GM10847 (cell line): Measurements from ENCODE around the gene DDN.

Source experiments
- POLR2A ChIP-seq: IDR thresholded peaks from 2 replicates; pipeline ENCODE4 v1.6.1; 2011; ENCODE audit not compliant: insufficient read length; ENCODE audit errors: extremely low read depth

DDN gene

DNA sequence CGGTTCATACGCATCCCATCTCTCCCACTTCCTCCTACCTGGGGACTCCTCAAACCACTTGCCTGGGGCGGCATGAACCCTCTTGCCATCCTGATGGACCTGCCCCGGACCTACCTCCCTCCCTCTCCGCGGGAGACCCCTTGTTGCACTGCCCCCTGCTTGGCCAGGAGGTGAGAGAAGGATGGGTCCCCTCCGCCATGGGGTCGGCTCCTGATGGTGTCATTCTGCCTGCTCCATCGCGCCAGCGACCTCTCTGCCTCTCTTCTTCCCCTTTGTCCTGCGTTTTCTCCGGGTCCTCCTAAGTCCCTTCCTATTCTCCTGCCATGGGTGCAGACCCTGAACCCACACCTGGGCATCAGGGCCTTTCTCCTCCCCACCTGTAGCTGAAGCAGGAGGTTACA is 17.4 kb downstream of the DDN start:
- no peak for TF ChIP-seq POLR2A

DNA sequence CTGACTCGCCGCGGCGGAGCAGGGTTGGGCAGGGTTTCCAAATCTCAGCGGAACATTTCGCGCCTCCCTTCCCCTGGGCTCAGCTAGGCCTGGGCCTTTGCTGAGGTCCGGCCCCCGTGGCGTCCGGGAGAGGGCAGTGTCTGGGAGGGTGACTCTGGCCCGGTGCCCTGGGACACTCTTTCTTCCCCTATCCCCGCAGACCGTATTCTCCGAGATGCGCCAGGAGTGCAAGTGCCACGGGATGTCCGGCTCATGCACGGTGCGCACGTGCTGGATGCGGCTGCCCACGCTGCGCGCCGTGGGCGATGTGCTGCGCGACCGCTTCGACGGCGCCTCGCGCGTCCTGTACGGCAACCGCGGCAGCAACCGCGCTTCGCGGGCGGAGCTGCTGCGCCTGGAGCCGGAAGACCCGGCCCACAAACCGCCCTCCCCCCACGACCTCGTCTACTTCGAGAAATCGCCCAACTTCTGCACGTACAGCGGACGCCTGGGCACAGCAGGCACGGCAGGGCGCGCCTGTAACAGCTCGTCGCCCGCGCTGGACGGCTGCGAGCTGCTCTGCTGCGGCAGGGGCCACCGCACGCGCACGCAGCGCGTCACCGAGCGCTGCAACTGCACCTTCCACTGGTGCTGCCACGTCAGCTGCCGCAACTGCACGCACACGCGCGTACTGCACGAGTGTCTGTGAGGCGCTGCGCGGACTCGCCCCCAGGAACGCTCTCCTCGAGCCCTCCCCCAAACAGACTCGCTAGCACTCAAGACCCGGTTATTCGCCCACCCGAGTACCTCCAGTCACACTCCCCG is 18.0 kb downstream of the DDN start:
- TF ChIP-seq POLR2A = no peak

DNA sequence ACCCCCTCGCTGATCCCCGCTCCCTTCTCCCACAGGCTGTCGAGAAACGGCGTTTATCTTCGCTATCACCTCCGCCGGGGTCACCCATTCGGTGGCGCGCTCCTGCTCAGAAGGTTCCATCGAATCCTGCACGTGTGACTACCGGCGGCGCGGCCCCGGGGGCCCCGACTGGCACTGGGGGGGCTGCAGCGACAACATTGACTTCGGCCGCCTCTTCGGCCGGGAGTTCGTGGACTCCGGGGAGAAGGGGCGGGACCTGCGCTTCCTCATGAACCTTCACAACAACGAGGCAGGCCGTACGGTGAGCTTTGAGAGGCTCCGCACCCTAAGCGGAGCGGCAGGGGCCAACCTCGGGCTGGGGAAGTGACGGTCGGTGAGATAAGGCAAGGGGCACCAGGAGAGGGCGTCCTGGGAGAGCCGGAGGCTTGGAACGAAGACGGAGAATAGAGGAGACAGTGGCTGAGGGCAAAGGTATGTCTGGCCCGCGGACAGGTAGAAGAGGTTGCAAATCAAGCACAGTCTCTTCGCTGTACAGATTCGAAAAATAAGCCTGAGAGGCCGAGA is 18.7 kb downstream of the DDN start:
- TF ChIP-seq POLR2A = no peak

DNA sequence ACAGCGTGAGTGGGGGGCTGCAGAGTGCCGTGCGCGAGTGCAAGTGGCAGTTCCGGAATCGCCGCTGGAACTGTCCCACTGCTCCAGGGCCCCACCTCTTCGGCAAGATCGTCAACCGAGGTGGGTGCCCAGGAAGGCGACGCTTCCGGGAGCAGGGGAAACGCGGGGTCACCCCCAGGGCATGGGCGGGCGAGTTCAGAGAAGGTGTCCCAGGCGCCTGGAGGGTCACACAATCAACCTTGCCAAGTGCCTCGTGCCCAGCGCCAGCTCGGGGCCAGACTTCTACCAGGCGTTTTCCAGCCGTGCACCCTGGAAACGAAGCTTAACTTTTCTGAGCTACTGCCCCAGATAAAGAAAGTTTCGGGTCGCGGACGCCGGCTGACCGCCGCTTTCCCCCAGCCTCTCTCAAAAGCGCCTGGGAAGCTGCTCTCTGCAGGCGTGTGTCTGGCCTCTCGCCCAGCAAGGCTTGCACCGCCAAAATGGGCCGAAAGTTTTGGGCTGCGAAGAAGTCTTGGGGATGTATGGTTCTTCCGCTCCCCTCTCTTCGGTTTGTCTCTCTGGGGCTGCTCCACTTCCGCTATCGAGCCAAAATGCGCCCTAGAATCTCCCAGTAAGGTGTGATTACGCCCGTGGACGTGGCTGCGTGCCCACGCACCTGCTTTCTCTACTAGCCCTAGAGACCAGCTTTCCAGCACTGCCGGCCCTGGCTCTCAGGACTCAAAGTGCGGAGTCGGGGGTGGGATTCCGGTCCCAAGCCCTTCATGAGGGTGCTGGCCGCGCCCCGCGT is 19.4 kb downstream of the DDN start:
- TF ChIP-seq POLR2A = no peak

DNA sequence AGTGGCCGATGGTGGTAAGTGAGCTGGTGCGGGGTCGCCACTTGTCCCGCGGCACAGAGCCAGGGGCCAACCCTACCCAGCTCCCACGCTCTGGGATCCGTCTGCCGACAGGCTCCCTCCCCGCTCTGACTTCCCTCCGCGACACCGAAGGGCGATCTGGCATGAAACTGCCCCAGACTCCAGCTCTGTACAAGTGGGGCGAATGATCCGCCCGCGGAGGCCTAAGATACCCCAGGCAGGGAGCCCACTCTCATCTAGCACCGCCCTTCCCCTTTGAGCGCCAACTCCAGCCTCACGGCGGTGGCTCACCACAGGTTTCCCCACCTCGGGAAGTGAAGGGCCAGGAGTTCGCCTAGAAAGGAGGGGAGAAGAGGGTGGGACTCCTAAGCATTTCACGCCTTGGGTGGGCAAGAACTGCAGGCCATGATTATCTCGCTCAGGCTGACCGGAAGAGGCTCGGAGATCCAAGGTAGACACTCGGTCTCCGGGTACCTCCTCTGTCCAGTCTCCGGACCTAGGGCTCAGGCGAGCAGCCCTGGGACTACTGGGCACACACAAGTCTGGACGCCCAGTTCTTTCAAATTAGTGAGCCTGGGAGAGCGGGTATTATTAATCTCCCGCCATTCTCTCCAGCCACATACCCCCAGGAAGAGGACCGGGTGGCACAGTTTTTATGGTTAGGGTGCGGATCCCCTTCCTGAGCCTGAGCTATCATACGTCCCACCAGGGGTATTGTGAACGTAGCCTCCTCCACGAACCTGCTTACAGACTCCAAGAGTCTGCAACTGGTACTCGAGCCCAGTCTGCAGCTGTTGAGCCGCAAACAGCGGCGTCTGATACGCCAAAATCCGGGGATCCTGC is 20.2 kb downstream of the DDN start:
- TF ChIP-seq POLR2A = no peak

DNA sequence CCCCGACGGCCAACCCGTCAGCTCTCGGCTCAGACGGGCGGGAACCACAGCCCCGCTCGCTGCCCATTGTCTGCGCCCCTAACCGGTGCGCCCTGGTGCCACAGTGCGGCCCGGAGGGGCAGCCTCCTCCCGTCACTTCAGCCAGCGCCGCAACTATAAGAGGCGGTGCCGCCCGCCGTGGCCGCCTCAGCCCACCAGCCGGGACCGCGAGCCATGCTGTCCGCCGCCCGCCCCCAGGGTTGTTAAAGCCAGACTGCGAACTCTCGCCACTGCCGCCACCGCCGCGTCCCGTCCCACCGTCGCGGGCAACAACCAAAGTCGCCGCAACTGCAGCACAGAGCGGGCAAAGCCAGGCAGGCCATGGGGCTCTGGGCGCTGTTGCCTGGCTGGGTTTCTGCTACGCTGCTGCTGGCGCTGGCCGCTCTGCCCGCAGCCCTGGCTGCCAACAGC is 20.9 kb downstream of the DDN start, which contains the start of gene WNT1:
TSS of gene WNT1 (plus strand) at position 32 of the 450 bp plus-strand sequence. CDS start at position 361, 329 bp downstream.
- no peak for TF ChIP-seq POLR2A

DNA sequence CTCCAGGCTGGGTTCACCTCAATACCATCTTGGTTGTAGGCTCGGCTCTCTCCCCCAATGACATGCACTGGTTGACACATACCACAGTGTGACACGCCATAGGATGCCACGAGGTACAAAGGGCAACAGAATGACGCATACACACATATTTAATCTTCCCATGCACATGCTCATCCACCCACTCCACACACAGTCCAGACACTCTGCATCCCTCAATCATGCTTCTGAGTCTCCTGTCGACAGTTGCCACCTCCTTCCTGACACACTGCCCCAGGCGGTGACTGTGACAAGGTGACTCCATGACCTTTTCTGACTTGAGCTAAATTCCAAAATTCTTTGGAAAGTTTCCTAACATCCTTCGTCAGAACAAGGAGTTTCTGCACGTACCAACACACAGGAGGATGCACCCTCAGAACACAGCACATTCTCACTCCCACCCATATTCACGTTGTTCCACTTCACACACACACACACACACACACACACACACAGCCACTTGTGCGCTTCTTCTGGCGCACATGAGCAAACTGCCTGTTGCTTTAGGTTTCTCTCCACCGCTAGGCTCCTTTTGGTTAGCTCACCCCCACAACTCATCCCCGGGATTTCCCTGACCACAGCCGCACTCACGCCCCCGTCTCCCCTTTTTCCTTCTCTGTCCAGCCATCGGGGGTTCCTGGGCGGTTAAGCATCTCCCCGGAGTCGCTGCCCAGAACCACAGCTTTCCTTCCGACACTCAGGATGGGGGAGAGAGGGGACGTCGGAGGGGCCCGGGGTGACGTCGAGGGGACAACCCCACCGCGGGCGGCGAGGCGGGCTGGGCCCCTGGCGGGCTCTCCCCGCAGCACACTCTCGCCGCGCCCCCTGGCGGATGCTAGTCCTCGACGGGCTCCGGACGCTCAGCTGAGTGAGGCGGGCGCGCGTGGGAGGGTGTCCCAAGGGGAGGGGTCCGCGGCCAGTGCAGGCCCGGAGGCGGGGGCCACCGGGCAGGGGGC is 21.6 kb downstream of the DDN start:
- no peak for TF ChIP-seq POLR2A

DNA sequence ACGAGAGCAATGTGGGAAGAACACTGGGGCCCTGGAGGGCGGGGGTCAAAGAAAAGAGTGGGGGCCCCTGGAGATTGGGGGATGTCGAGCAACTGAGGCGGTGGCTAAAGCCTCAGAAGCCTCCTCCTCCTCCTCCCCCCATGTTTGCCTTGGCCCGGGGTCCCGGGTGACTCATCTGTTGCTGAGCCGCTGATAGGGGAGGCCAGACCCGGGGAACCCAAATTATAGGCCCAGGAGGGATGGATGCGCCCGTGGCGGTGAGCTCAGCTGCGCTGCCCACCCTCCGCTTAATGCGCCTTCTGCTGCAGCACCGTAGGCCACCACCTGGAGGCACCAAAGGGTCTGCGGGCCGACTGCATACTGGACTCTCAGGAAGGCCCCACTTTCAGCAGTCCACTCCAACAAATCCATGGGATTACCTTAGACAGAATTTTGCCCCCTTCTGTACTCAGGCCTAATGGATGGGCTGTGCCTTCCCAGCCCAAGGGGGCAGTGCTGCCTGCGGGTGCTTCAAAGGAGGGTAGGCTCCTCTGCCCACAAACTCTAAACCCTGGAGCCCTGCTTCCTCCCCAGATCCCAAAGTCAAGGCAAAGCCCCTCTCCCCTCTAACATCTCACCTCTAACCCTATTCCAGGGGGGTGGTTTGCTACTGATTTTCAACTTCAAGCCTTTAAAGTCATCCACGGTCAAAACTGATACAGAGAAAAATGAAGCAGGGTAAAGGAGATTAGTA is 25.1 kb downstream of the DDN start:
- TF ChIP-seq POLR2A = no peak

DNA sequence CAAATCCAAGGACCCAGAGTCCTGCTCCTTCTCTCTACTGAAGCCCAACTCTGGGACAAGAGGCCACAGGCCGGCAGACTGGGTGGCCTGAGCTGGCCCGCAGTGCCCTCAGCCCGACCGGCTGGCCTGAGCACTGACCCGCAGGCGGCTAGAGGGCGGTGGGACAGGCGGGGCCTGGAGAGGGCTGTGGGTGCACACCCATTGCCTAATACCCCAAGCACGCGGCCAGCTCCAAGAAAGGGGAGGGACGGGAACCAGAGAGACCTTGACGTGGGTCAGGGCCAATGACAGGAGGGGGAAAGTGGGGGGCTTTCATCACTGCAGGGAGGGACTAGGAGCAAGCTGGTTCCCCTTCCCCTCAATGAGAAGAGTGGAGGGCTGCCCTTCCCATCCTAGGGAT is 25.6 kb downstream of the DDN start:
- TF ChIP-seq POLR2A = no peak

DNA sequence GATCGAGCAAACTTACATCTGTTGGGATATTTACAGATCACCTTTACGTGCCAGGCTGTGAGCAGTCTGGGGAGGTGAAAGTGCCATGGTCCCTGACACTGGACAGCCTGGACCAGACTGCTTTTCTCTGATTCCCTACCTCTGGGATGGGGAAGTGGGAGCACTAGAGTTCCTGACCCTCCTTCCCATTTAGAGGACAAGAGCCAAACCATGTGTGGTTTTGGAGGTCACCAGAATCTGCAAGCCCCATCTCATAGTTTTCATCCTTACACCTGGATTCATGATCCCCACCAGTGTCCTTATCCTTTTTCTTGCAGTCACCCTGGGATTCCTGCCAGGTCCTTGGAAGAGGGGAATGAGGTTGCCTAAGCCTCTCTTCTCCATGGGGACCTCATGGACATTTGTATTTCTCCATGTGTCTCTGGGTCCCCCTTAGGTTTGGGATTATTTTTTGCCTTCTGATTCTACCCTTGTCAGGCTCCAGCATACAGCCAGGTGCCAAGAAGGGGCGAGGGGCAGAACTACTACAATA is 26.2 kb downstream of the DDN start:
- TF ChIP-seq POLR2A = no peak

DNA sequence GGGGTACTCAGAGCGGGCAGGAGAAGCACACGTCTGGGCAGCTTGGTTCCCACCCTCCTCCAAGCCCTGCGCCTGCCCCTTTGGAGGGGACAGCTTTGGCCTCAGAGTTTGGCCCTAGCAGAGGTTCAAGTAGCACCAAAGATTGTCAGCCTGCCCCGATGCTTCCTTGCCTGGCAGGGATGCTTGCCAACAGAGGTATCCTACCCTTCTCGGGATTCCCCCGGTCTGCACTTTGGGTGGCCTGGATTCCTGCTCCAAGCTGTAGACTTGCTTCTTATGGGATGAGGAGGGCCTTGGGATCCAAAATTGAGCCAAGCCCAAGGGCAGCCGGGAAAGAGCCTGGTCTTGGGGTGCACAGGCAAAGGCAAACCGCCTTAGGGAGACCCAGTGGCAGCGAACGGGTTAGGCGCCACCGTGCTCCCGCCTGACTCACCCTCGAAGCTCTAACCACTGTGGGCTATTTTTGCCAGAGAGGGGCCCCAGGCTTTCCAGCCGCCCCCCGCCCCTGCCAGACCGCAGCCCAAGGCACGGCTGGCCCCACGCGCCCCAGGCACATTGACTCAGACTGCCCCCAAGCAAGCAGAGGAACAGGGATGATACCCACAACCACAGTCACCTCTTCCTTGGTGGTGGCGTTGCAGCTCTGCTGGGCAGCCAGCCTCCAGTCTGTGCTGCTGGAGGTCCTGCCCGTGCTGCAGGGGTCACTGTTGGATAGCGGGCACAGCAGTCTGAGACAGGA is 26.8 kb downstream of the DDN start:
- TF ChIP-seq POLR2A = no peak

DNA sequence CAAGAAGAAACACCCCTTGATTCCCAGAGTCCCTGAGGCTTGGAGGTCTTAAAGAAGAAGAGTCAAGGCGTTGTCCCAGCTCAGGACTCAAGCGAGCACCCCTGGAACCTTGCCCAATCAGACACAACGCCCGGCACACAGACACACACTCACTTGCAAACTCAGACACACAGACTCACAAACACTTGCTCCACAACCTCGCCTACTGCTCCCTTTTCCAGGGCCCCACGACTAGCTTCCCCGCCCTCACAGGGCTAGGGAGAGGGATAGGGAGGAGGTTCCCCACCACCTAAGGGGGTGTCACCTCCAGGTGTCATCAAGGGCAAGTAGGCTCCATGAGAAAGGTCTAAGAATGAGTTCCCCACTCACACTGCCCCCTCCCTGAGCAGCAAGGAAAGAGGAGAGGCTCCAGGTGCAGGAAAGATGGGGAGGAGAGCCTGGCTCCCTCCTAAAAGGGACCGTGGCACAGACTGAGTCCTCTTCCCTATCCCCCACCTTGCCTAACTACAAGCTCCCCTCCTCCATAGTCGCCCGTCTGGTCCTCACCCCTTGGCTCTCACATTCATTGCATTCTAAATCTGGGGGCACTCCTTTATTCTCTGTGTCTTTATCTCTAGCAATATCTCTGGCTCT is 28.4 kb downstream of the DDN start:
- TF ChIP-seq POLR2A = no peak
